GM18858 (cell line): Measurements from ENCODE around the gene ITGB7.
"Not testable (repeated sequence)": the region's sequence is repeated elsewhere in the genome, so short reads cannot be mapped to it uniquely, and the experiment has no call there.

Source experiments
- ATAC-seq: cut with Tn5 transposase; IDR thresholded peaks from one replicate; pipeline ENCODE4 v1.9.1; 2021; ENCODE audit not compliant: unreplicated experiment

ITGB7 gene

GRCh38 chr12:53218551-53219291 is 11.7 kb upstream of the ITGB7 start:
- ATAC-seq: no peak

GRCh38 chr12:53217931-53218307 is 10.9 kb upstream of the ITGB7 start:
- no peak for ATAC-seq

GRCh38 chr12:53217051-53217930 is 10.2 kb upstream of the ITGB7 start:
- ATAC-seq: no peak

- ATAC-seq: no peak
Observed at GRCh38 chr12:53215497-53215896, 8.4 kb upstream of the ITGB7 start.

DNA sequence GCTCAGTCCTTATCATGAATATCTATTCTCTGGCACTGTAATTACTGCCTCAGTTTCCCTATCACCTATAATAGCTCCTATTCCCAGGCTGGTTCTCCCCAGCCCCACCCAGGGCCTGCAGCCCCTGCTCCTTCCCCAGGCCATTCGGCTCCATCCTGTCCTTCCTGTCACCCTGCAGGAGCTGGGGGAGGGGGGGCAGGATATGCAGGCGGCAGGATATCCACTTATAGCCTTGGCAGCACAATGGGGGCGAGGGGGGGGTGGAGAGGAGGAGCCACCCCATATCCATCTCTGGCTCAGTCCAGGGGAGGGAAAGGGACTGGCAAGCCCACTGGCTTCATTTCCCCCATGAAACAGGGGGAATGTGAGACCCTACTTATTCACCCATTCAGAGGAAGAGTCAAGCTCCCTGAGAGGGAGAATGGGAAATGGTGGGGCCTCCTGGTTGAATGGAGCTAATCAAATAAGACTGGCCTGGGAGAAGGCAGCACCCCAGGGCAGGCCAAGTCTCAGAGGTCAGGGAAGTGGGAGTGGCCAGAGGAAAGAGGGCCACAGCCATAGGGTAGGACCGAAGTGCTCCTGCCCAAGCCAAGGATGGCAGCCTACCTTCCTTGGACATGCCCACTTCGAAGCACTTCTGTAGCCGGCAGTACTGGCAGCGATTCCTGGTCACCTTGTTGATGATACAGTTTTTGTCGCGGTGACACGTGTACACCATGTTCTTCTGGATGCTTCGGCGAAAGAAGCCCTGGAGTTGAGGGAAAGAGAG is 7.8 kb upstream of the ITGB7 start:
- ATAC-seq: no peak

DNA sequence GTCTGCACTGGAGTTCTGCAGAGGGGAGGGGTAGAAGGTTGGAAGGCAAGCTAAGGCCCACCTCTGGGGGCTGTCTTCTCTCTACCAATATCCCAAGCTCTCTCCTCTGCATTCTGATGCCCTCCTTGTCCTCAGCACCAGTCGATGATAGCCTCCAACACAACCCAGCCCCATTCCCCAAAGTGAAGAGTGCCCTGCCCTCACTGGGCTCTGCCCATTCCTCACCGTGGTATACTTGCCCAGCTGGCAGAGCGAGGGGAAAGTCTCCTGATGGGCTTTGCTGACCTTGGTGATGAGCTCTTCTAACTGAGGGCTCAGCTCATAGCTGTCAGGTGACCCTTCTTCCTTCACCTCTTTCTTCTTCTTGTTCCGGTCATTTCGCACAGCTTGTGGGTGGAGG is 7.2 kb upstream of the ITGB7 start:
- ATAC-seq: no peak

DNA sequence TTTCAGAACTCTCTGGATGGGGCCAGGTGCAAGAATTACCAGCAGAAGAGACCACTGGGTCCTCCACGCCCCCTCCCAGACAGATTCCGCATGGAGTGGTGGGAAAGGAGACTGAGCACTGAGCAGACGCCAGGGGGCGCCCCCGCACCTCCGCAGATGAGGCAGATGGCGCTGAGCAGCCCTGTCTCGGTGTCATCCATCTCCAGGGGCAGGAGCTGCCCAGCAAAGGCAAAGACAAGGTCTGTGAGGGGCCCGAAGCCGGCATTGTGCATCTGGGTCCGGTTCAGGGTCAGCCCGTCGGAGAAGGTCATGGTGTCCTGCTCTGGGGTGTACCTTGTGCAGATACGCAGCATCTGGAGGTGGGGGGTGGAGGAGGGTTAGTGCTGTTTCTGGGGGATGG is 6.3 kb upstream of the ITGB7 start:
- no peak for ATAC-seq

DNA sequence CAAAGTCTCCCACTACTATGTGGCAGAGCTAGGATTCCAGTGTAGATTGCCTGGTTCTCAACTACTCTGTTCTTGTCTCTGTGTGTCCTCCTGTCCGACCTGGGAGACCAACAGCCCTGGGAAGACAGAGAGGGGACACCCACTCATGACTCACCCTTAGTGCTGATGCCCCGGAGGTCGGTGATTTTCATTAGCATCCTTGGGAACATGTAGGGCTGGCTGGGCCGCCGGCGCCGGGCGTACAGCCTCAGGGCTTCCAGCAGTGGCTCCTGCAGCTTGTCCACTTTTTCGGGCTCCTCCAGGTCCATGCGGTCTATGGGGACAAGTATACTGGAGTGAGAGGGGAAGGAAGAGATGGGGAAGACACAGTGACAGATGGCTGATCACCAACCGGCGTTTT is 5.9 kb upstream of the ITGB7 start:
- ATAC-seq: no peak

DNA sequence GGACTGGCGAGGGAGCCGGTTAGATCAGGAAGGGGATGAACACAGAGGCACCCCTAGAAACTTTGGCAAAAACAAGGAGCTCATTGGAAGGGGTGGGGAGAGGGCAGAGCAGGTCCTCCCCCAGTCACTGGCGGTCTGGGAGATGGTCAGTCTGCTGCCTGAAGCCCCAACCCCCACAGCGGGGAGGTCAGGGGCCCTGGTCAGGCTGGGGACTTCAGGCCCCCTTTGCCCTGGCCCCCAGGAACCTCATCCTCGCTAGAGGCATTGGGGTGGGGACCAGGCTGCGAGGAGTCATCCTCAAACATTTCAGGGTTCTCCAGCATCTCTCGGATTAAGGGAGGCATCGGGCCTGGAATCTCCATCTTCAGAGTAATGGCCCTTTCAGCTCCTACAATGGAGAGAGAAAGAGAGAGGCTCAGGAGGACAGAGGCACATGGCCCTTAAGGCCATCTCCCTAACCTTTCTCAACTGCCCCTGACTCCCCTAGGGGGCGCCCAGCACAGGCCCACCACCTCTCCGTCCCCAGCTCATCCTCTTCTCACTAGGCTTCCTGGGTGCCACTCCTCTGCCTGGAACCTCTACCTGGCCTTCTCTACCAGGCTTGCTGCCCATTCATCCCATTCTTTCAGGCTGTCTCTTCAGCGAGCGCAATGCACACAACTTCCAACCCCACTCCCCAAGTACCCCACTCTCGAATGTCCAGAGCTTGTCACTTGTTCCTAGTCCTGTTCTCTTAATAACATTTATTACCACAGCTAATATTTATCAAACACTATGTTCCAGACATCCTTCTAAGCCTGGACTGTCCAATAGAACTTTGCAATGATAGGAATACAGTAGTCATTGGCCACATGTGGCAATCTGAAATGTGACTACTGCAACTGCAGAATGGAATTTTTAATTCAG is 4.7 kb upstream of the ITGB7 start:
- no peak for ATAC-seq

- no peak for ATAC-seq
Observed at GRCh38 chr12:53210843-53211242, 3.8 kb upstream of the ITGB7 start.

DNA sequence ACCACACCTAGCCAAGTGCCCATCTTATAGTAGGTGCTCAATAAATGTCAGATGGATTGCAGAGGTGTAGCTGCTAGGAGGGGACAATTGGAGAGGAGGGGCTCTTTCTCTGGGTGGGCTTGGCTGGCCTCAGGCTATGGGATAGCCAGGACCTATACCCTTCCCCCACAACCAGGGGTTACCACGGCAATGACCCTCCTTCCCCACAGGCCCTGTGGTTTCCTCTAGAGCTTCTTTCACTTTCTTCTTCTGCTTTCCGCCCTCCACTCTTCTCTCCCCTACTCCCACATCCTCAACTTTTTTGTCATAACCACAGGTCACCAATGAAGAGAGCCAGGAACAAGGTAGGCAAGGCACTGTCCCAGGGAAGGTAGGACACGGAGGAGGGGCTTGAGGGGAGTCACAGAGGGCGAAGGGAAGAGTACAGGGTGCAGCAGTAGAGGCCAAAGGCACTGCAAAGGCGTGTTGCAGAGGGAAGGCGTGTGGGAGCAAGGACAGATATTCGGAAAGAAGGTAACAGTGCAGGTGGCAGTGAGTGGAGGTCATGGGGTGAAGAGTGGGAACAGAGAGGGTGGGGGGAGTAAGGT is 1.9 kb upstream of the ITGB7 start:
- ATAC-seq: no peak

DNA sequence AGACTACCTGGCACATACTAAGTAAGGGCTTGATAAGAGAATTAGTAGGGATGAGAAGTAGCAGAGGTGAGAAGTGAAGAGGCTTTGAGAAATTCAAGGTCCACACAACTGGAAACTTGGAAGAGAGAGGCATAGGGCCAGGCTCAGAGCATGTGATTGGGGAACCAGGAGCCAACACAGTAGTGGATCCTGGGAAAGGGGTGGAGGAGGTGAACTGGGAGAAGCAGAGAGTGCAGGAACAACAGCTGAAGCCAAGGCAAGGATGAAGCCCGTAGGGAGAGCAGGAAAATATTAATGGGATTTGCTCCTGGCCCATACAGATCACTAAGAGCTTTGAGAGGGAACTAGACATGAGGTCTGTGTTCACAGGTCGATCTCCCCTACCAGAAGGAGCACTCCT is 1.4 kb upstream of the ITGB7 start:
- no peak for ATAC-seq

DNA sequence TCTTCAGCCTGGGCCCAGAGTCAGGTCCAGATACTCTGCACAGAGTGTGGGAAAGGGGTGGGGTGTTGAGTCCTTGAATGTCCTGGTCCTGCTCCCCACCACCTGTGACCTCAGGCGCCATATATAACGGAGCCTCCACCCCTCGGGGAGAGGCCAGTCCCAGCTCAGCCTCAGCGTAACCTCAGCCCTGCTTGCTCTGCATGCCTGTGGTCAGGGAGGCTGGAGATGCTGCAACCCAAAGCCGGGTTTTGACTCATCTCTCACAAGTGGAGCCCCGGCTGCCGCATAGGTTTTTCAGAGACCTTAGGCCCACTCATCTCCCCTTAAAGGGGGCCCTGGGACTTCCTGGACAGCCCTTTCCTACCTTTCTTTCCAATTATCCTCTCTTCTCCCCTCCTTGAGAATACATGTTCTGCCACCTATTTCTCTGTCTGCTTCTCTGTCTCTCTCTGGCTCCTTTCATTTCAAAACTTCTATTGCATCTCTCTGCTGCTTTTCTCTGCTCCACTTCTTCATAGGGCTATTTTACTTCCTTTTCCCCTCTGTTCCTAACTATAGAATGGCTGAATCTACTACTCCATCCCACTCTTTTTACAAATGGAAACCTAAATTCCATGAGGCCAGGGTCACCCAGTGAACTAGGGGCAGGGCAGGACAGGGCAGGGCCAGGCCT is 1.2 kb downstream of the ITGB7 start:
- no peak for ATAC-seq

DNA sequence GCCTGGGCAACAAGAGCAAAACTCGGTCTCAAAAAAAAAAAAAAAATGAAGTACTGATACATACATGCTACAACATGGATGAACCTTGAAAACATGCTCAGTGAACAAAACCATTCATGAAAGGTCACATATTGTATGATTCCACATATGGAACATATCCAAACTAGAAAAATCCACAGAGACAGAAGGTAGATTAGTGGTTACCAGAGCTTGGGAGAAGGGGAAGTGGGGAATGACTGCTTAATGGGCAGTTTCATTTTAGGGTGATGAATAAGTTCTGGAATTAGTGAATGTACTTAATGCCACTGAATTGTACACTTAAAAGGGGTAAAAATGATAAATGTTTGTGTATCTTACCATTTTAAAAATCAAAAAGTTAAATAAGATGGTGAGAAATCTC is 2.7 kb downstream of the ITGB7 start:
- ATAC-seq: no peak

DNA sequence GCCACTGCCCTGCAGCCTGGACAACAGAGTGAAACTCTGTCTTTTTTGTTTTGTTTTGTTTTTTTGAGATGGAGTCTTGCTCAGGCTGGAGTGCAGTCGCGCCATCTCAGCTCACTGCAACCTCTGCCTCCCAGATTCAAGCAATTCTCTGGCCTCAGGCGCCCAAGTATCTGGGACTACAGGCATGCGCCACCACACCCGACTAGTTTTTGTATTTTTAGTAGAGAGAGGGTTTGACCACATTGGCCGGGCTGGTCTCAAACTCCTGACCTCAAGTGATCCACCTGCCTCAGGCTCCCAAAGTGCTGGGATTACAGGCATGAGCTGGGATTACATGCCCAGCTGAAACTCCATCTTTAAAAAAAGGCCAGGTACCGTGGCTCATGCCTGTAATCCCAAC is 4.7 kb downstream of the ITGB7 start:
- not testable (repeated sequence) for ATAC-seq

- ATAC-seq: no peak
Observed at GRCh38 chr12:53201639-53202038, 5.4 kb downstream of the ITGB7 start.

GRCh38 chr12:53201177-53201541 is 5.9 kb downstream of the ITGB7 start:
- ATAC-seq: no peak

DNA sequence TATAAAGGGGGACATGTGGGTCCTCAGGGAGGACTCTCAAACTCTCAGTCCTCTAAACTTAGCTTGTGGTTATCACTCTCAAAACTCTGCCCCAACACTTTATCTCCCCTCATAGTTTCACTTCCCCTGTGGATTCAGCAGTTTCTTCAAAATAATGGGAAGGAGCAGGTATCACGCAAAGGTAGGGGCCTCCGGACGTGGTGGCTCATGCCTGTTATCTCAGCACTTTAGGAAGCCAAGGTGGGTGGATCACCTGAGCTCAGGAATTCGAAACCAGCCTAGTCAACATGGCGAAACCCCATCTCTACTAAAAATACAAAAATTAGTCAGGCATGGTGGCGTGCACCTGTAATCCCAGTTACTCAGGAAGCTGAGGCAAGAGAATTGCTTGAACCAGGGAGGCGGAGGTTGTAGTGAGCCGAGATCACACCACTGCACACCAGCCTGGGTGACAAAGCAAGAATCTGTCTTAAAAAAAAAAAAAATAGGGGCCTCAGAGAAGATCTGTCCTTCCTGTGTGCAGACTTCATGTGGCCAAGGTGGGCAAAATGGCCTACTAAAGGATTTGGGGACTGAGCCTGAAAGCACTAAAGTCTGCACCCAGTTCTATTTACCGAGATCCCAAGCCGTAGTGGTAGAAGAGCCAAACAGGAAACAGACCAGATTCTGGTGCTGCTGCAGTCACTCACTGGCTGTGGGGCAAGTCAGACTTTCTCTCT is 6.4 kb downstream of the ITGB7 start:
- ATAC-seq: no peak

- ATAC-seq: no peak
Observed at GRCh38 chr12:53200107-53200457, 7.0 kb downstream of the ITGB7 start.
